ENCODE results near the gene SIRT3. TPM values are rescaled to one million over a fixed set of nuclear protein-coding genes. Genes with fewer than 3 reads are reported as not detected.

SIRT3 gene
- total and polyA plus RNA-seq, 2 of the 13 experiments (the other 11 are each of a cell fraction or from before 2014, with no cell fraction given), result 15.1 to 18.2 TPM

DNA sequence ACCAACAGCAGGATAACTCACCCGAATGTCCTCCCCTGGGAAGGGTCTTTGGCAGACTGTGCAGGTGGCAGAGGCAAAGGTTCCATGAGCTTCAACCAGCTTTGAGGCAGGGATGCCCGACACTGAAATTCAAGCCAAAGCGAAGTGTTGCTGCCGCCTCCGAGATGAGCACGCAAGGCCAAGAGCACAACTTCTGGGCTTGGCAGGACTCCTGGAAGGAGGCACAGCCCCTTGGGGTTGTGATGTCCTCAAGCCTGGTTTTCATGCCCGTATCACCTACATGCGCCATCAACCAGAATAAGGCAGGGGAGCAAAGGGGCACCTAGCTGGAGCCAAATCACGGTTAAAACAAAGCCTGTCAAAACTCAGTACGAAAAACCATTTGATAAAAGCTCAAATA is 5.7 kb downstream of the SIRT3 start:
- DNase-seq (ENCODE audit: low spot score), result no peak
- Histone ChIP-seq H3K36me3 (replicated peaks in 1 of 2; ENCODE audit: control insufficient read depth in 1 of 2, insufficient read depth in 2 of 2, low read length in 2 of 2) (peaks cover 0 to 1% of the 10 kb centered on the region in 2 experiments; a peak in 2 of 5 replicates), H3K4me3 (replicated peaks in 1 of 3; ENCODE audit: insufficient read depth in 1 of 3, low read depth in 2 of 3, low read length in 3 of 3) (no peak overlapping the region), H3K9me3 (ENCODE audit: low read length) (no peaks in the 10 kb centered on the region), H3K9ac (ENCODE audit: insufficient read depth, low read depth, low read length) (no peak overlapping the region), H3K27ac (ENCODE audit: extremely low read length, insufficient read depth, low read length) (no peak overlapping the region), H2AFZ (ENCODE audit: low read length) (no peak overlapping the region), H3K79me2 (ENCODE audit: insufficient read depth, low read length) (peaks cover 2% of the 10 kb centered on the region), H3K4me2 (ENCODE audit: low read depth, low read length) (no peak overlapping the region), H4K20me1 (ENCODE audit: insufficient read depth, low read length) (no peaks in the 10 kb centered on the region), H3K4me1 (ENCODE audit: insufficient read depth, low read length) (peaks cover 19% of the 10 kb centered on the region), H3K27me3 (ENCODE audit: control insufficient read depth in 1 of 2, insufficient read depth in 2 of 2, low read length in 2 of 2) (no peaks in the 10 kb centered on the region; a peak in 1 of 5 replicates)
- no TSS peak for BruUV-seq (replicated peaks)
- in situ Hi-C loops (cut with HindIII; ENCODE audit: extremely low pct_ligation_motif_present, low pct_unique_long_range_greater_than_20kb), result no loop called here
- WGBS (ENCODE audit: low lambda C conversion rate), result 97% methylated on average over 8 of the region's 10 CpGs
- ChIA-PET CTCF (ENCODE audit: low intra/inter-chr PET ratio, low total read pairs) (no interaction called here), POLR2A (interaction anchor here (1.3 kb wide), 1 partner anchor 14 kb away, joined by 3 read pairs; no protein-coding TSS in a partner anchor)
- intact Hi-C loops (cut with micrococcal nuclease; ENCODE audit: unreplicated experiment), result no loop called here
- no peak for TF ChIP-seq ZNF253 (CRISPR knock-in tag; IDR thresholded peaks at IDR 0.05; ENCODE audit: borderline replicate concordance)
- TF ChIP-seq SNAPC5 (CRISPR knock-in tag; IDR thresholded peaks at IDR 0.05; ENCODE audit: borderline replicate concordance), result no peak
- TF ChIP-seq ELF4 (CRISPR knock-in tag; IDR thresholded peaks at IDR 0.05; ENCODE audit: borderline replicate concordance), result no peak
- TF ChIP-seq MAFG (CRISPR knock-in tag; IDR thresholded peaks at IDR 0.05), result no peak
- no peak for TF ChIP-seq KAT8 (CRISPR knock-in tag; IDR thresholded peaks at IDR 0.05)
- TF ChIP-seq PPARG (CRISPR knock-in tag; conservative IDR thresholded peaks at IDR 0.05), result no peak
- TF ChIP-seq NCOA1 (CRISPR knock-in tag; IDR thresholded peaks at IDR 0.05), result no peak
- TF ChIP-seq, protein P1, sequence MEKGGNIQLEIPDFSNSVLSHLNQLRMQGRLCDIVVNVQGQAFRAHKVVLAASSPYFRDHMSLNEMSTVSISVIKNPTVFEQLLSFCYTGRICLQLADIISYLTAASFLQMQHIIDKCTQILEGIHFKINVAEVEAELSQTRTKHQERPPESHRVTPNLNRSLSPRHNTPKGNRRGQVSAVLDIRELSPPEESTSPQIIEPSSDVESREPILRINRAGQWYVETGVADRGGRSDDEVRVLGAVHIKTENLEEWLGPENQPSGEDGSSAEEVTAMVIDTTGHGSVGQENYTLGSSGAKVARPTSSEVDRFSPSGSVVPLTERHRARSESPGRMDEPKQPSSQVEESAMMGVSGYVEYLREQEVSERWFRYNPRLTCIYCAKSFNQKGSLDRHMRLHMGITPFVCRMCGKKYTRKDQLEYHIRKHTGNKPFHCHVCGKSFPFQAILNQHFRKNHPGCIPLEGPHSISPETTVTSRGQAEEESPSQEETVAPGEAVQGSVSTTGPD (CRISPR knock-in tag; IDR thresholded peaks at IDR 0.05), result no peak
- TF ChIP-seq KDM6A (CRISPR knock-in tag; IDR thresholded peaks at IDR 0.05; ENCODE audit: low read depth), result no peak
- TF ChIP-seq ZNF543 (CRISPR knock-in tag; IDR thresholded peaks at IDR 0.05), result no peak
- no peak for TF ChIP-seq ZNF224 (CRISPR knock-in tag; IDR thresholded peaks at IDR 0.05)
- TF ChIP-seq TCF7 (IDR thresholded peaks at IDR 0.05; ENCODE audit: low read depth), result no peak
- TF ChIP-seq RFX1 (IDR thresholded peaks at IDR 0.05), result no peak
- no peak for TF ChIP-seq FOSL1 (CRISPR knock-in tag; IDR thresholded peaks at IDR 0.05; ENCODE audit: borderline replicate concordance)
- TF ChIP-seq SETDB1 (CRISPR knock-in tag; IDR thresholded peaks at IDR 0.05; ENCODE audit: borderline replicate concordance), result no peak
- TF ChIP-seq KAT7 (CRISPR knock-in tag; IDR thresholded peaks at IDR 0.05; ENCODE audit: borderline replicate concordance), result no peak
- TF ChIP-seq MTERF4 (CRISPR knock-in tag; IDR thresholded peaks at IDR 0.05), result no peak
- TF ChIP-seq ZNF772 (CRISPR knock-in tag; IDR thresholded peaks at IDR 0.05), result no peak
- ATAC-seq, result no peak
- FAIRE-seq, result no peak
